GM21529 (cell line): Measurements from ENCODE around the gene SLC48A1.

Experiments
- ATAC-seq: cut with Tn5 transposase; IDR thresholded peaks from one replicate; pipeline ENCODE4 v1.9.1; 2021; ENCODE audit not compliant: unreplicated experiment

The SLC48A1 gene

GRCh38 chr12:47744005-47744651 lies 28.9 kb upstream of the SLC48A1 start:
- ATAC-seq = no peak

GRCh38 chr12:47744778-47745436 lies 28.1 kb upstream of the SLC48A1 start:
- ATAC-seq = no peak

DNA sequence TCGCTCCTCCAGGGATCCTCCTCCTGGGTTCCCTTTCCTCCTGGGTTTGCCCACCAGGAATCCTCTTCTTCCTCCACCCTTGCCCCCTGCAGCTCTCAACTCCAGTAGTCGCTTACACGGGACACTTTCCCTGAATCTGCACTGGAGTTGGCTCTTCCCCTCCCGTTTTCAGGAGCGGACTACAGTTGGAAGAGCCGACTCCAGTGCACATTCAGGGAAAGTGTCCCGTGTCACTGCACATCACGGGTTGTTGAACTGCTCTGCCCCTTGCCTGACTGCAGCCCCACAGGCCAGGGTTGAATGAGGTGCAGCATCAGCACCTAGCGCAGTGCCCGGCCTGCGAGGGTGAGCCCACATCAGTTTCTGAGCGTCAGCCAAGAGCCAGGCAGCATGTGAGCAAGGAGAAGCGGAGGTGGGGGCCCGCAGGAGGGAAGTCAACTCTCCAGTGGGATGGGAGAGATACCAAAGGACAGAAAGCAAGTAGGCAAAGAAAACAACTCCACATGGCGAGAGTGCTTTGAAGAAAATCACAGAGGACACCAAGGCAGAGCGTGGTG lies 27.5 kb upstream of the SLC48A1 start:
- ATAC-seq = no peak

DNA sequence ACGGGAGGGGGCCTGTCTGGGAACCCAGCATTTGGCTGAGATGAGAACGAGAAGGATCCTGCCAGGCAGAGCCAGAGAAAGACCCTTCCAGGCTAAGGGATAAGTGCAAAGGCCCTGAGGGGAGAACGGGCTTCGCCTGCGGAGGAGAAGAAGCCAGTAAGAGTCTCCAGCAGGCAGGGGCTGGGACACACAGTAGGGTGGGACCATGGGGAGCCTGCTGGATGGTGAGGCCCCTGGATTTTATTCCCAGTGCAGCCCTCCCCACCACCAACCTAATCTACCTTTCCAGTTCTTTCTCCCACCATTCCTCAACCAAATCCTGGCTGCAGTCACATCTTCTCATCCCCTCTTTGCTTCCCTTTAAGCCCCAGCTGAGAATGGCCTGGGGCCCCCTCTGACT lies 27.0 kb upstream of the SLC48A1 start:
- no peak for ATAC-seq

DNA sequence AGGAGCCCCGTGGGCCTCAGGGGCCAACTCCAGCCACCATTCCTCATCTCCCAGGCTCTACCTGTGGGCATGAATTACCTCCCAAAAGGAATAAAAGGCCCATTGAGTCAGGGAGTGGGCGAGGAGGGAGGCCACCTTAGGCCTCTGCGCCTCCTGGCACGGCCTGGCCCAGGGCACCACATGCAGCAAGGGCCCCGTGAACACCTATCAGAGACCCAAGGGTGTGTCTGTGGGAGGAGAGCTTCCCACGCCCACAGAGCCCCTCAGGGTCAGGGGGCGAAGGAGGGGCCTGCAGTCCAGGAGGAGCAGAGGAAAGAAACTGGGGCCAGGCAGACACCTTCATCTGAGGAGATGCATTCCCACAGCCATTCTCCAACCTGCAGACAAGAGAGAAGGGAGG lies 26.5 kb upstream of the SLC48A1 start:
- no peak for ATAC-seq

DNA sequence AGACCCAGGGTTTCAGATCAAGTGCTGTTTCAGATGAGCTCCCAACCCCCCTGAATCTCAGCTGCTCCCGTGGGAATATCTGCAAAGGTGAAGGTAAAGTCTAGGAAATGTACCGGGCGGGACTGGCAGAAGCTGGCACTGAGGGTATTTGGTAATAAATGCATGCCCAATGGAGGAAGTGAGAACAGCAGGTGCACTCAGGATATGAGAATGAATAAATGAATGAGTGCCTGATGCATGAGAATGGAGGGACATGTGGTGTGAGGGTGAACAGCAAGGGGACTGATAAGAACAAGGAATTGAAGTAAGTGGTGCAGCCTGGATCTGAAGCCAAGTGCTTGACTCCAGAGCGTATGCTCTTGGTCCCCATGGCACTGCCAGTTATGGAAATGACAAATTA lies 25.9 kb upstream of the SLC48A1 start:
- no peak for ATAC-seq

DNA sequence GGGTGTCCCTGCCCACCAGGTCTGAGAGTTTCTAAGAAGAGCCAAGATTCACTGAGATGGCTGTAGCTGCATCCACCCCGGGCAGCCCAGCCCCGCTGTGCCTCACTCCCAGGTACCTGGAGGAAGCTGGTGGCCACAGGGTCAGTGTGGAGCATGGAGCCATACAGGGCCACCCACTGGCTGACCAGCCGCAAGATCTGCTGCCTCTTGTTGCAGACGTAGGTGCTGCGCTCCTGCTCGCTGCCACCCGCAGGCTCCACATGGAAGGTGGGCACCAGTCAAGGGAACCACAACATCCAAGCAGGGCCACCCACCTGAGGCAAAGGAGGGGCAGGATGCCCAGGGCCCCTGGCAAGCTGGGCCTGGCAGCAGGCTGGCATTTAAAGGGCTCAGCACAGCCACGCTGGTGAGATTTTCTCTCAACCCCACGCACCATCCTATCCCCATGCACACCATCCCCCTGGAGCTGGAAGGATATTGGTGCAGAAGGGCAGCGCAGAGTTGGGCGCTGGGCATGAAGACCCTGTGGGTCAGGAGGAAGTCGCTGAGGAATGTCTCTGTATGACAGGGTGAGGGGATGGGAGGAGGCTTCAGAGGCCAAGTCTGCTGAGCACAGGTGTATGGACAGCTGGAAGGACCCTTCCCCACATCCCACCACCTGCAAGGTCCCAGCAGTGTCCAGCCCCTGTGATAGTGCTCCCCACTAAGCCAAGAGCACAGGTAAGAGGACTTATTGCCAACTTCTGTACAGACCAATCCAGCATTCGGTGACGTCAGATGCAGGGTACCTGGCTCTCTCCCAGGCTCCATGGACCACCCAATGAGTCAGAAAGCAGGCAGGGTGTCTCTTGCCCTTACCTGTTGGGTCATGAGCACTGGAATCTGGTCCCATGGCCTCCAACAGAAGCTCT lies 25.2 kb upstream of the SLC48A1 start:
- no peak for ATAC-seq

GRCh38 chr12:47748507-47748828 lies 24.6 kb upstream of the SLC48A1 start:
- no peak for ATAC-seq

GRCh38 chr12:47748899-47749298 lies 24.1 kb upstream of the SLC48A1 start:
- ATAC-seq = no peak

DNA sequence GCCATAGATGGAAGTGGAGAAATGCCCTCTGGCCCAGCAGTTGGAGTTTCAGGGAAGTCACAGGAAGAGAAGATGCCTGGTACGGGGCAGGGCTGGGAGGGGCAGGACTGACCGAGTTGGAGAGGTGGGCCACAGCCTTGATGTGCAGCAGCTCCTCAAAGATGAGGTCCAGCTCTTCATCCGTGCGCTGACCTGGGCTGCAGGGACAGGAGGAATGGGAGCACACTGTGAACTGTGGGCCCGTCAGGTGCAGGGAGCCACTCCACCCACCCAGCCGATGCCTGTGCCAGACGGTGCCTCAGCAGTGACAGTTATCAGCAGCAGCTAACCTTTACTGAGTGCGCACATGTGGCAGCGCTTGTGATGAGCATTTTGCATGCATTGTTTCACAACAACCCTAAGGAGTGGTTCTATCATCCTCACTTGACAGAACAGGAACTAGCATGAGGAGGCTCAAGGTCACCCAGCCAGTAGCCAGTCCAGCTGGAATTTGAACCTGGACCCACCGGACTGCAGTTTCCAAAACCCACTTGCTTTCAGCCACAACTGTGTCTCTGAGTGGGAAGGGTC lies 22.7 kb upstream of the SLC48A1 start:
- no peak for ATAC-seq

DNA sequence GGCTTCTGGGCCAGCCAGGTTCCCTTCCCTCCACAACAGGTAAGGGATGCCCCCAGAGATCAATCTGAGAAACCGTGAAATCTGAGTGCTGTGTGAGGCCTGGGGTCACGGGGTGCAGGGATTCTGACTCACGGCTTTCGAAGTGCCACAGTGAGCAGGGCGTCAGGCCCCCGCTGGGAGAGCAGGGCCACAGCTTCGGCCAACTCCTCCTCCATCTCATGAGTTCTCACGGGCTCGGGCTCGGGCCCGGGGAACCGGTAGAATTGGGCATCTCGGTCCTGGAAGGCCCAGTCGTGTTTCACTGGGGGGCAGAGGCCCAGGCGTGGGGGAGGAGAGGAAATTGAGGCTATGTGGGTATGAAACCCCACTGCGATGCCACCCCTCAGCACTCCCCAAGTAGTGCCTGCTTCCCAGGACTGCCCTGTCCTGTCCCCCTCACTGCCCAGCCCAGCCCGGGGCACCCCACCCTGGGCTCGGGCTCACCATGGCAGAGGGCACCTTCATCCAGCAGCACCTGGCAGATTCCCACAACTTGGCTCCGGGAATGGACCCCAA lies 22.0 kb upstream of the SLC48A1 start:
- no peak for ATAC-seq

GRCh38 chr12:47751561-47751960 lies 21.5 kb upstream of the SLC48A1 start:
- ATAC-seq = no peak

DNA sequence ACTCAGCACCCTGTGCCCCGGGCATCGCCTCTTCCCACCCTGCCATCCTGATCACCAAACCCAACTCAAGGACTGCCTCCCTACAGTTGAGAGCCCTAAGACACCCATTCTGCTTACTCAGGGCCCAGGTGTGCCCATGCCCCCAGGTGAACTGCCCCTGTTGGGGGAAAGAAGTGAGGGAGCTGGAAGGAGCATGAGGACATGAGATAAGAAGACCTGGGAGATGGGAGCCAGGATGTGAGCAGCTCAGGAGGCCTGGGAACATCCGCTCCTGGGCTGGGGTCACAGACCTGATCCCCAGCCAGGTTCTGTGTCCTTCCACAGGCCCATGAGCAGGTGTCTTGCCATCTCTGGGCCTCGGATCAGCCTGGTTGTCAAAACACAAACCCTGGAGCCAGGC lies 20.9 kb upstream of the SLC48A1 start:
- ATAC-seq = no peak

DNA sequence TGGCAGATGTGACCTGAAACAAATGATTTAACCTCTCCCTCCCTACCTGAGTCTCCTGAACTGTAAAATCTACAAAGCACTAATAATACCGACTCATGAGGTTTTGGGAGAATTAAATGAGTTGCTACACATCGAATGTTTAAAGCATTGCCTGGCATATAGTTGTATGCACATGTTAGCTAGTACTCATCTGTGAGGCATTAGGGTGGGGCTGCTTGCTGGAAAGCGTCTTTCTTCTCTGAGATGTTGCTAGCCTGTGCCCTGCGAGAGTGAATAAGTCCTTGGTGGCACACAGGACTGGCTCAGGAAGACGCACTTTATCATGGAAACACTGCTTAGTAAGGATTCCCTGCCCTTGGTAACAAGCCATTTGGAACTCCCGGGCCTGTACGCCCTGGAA lies 20.5 kb upstream of the SLC48A1 start:
- ATAC-seq = no peak

- no peak for ATAC-seq
These were observed 19.7 kb upstream of the SLC48A1 start for GRCh38 chr12:47753021-47754001.

GRCh38 chr12:47754126-47754525 lies 18.9 kb upstream of the SLC48A1 start:
- ATAC-seq = no peak

- no peak for ATAC-seq
These were observed 18.2 kb upstream of the SLC48A1 start for GRCh38 chr12:47754881-47755280.

DNA sequence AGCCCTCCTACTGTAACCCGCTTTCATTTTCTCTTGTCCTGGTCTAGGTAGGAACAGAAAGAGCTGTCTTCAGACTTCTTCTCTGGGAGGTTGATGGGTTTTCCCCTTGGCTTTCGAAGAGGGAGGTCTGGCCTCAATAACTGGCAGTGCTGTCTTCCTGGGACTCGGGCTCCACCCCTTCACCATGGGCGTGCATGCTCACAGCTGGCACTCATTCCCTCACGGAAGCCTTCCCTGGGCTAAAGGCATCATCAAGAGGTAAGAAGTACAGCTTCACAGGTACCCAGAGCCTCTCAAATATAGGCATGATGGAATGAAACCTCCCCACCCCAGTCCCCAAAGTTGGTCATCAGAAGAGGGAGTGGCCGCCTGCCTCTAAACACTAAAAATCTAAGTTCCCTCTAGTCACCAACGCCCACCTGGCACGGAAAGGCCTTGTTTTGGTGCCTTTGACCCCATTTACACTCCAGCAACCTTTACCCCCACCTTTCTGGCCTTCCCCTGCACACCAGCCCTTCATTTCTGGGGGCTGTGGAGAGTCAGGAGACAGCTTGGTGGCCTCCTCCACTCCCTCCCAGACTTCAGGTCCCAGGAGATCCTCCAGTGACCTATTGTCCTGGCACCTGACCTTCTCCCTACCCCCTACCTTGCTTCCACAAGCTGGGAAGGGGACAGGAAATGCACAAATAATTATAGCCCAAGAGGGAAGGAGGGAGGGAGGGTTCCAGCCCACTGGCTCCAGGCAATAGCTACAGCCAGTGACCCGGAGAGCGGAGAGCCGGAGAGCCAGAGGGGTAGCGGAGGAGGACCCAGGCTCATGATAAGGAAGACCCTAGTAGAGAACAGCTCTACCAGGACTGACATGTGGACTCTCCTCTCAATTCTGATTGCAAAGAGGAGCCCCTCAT lies 17.1 kb upstream of the SLC48A1 start:
- peak; percentile 74 for ATAC-seq

- ATAC-seq = no peak
These were observed 15.6 kb upstream of the SLC48A1 start for GRCh38 chr12:47757364-47757839.
